Stomach (tissue), 9 donors: ENCODE measurements around the gene ENO2. TPM values are rescaled to one million over a fixed set of nuclear protein-coding genes. Genes with fewer than 3 reads are reported as not detected.
"Not testable (repeated sequence)": the region's sequence is repeated elsewhere in the genome, so short reads cannot be mapped to it uniquely, and the experiment has no call there.

Experiments
- DNase-seq, 2 donors: peaks; one replicate each; pipeline versions ENCODE4 v3.0.0 to v3.0.0-alpha.2; 2013 to 2019
- H3K27ac ChIP-seq, 5 donors: fragments of 200-600 bp in 4 of 5; sonication (generic) in 4 of 5; one replicate each; pipeline ENCODE4 v1.5.1; 2013 to 2019; ENCODE audit warnings: mild to moderate bottlenecking in 1 of 5, moderate library complexity in 1 of 5
- H3K27me3 ChIP-seq, 3 donors: fragments of 200-600 bp; sonication (generic); one replicate each; pipeline ENCODE4 v1.5.1; 2017 to 2019; ENCODE audit warnings: mixed run types in 1 of 3
- H3K36me3 ChIP-seq, 4 donors: fragments of 200-600 bp; sonication (generic); 1 replicate in 3 of 4; 2 replicates in 1 of 4; pipeline ENCODE4 v1.5.1; 2016 to 2019
- H3K4me1 ChIP-seq, 4 donors: fragments of 200-600 bp; sonication (generic); one replicate each; pipeline ENCODE4 v1.5.1; 2016 to 2019
- H3K4me3 ChIP-seq, 4 donors: fragments of 200-600 bp; sonication (generic) in 3 of 4; one replicate each; pipeline ENCODE4 v1.5.1; 2016 to 2019; ENCODE audit warnings: mild to moderate bottlenecking in 1 of 4
- H3K9me3 ChIP-seq, 4 donors: fragments of 200-600 bp; sonication (generic); one replicate each; pipeline ENCODE4 v1.5.1; 2016 to 2019
- EP300 ChIP-seq: sonication (generic); formaldehyde crosslinking; IDR thresholded peaks from one replicate; pipeline ENCODE4 v1.6.1; 2017; ENCODE audit warnings: antibody characterized with exemption
- POLR2A ChIP-seq, 4 donors: fragments of 450-650 bp; IDR thresholded peaks; one replicate each; pipeline ENCODE4 v1.6.1; 2016; ENCODE audit warnings: antibody characterized with exemption in 4 of 4, control low read depth in 2 of 4, mild to moderate bottlenecking in 1 of 4, moderate library complexity in 1 of 4
- POLR2AphosphoS5 ChIP-seq, 3 donors: sonication (generic); formaldehyde crosslinking; IDR thresholded peaks; one replicate each; pipeline ENCODE4 v1.6.1; 2016; ENCODE audit warnings: antibody characterized with exemption in 3 of 3
- WGBS, 5 donors: extraction: QIAGEN DNeasy Blood & Tissue Kit in 3 of 5; methylation state at CpG; one replicate each; pipeline versions ENCODE4 v1.1.5 to v1.1.7; 2013 to 2018; 5-methylcytosine and 5-hydroxymethylcytosine counted together
- intact Hi-C: fragments of 100-400 bp; cut with DNase I; formaldehyde crosslinking; loops from one replicate; pipeline ENCODE4 v1.15.1; 2023; ENCODE audit warnings: low total_unique reads
- polyA plus RNA-seq, 3 donors: library from polyadenylated mRNA; stranded (reverse); fragments of 200-250 nt; gene quantifications; one replicate each; pipeline ENCODE4 v1.2.3, GENCODE V29; 2013
- total RNA-seq, 5 donors: library from RNA; depleted of rRNA; stranded (reverse); fragments of >200 nt; gene quantifications; one replicate each; pipeline versions ENCODE4 v1.1.0 to v1.2.3, GENCODE V29; 2014 to 2016
- TF ChIP-seq, protein P1 (sequence below), 7 experiments: fragments of 450-650 bp in 4 of 7; fragments of 200-600 bp in 3 of 7; sonication (generic) in 3 of 7; IDR thresholded peaks; one replicate each; pipeline ENCODE4 v1.5.1; 2016 to 2019; ENCODE audit warnings: antibody characterized with exemption in 7 of 7, control low read depth in 2 of 7, mild to moderate bottlenecking in 1 of 7
- donor health status: healthy with polysubstance abuse.
- donor health status: Bipolar disorder and iron deficiency.
- donor health status: healthy.

The ENO2 gene
- total and polyA plus RNA-seq, 8 donors, result 2.3 to 62.9 (median 9.7) TPM

DNA sequence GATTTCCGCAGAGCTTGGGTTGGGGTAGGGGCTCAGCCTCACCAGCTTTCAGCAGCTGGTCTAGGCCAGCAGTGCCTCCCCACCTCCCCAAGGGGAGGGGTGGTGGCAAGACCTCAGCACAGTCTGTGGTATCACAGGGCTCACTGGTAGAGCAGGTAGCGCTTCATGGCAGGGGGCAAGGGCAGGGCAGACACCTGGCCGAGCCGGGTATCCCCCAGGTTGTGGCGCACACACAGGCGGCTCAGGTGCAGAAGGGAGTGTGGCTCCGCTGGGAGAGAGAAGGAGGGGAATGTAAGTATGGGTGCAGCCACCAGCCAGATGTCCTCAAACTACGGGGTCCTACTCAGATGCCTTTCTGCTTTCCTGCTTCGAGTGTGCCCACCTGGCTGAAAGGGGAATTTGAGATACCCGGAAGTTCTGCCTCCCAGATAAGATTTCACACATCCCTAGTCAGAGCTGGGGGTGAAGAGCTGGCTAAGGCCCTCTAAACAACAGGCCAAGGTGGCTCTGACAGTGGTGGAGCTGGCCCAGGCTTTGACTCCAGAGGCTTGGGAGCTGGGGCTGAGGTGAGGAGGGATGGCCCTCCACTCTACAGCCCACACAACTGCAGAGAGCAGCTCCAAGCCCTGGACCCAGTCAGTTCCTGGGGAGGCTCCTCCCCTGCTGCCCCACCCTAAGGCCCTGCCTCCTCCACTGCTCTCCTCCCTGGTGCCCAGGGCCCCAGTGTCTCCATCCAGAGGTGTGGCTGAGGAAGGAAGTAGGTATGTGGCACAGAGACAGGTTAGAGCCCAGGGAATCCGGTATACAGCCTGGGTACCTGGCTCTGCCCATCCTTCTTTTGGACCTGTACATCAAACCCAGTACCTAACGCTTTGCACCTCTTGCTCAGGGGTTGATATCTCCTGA lies 43.1 kb upstream of the ENO2 start:
- Histone ChIP-seq H3K27ac (peak overlapping the region; percentile 31 to 98 (median 88)), H3K4me3 (peak overlapping the region; percentile 69 to 84 (median 77)), H3K36me3 (peaks cover 16 to 34% (median 28%) of the 10 kb centered on the region in 4 donors), H3K9me3 (no peaks in the 10 kb centered on the region), H3K27me3 (no peaks in the 10 kb centered on the region), H3K4me1 (peaks cover 37 to 73% (median 72%) of the 10 kb centered on the region in 4 donors)
- 52 to 66% (median 56%) methylated on average over 11 to 12 of the region's 12 CpGs for WGBS, 5 donors
- TF ChIP-seq POLR2AphosphoS5 (IDR thresholded peaks at IDR 0.05) (peak in 2 of 3 donors; percentile 24 to 64), POLR2A (IDR thresholded peaks at IDR 0.05) (no peak)
- peak; percentile 45 to 69 for DNase-seq
- intact Hi-C loops, result no loop called here

DNA sequence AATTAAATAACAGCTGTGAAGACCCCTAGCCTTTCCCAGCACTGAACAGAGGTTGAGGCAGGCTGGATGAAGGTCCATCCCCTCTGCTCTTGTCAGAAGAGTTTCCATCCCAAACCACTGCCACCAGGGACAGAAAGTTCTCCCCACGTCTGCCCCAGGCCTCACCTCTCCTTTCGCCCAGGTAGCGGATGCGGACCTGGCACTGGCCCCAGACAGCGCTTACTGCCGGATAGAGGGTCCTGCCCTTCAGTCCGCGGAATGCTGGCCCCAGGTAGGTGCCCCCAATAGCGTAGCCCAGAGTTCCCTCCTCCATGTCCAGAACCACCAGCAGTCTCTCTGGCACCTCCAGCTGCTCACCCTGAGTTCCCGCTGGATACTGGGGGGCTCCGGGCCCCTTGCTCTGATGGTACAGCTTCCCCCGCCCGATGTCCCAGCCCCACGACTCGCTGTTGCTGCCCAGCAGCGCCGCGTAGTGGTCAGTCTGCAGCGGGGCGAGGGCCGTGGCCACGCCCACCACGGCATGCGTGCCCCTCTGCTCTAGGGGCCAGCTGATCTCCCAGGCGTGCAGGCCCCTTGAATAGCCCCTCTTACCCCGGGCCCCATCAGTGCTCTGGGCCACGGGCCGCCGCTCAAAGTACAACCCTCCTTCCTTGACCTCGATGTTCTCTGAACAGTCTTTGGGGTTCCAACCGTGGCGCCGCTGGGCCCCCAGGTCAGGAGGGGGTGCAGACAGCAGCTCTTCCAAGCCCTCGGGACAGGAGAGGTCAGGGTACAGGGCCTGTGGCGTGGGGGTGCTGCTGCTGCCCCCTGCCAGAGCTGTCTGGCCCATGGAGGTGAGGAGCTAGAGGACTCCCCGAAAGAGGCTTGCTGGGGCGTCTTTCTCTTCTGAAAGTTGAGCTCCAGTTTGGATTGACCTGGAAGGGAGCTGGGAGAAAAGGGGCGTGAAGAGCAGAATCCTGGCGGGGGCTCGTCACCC lies 42.0 kb upstream of the ENO2 start:
- no peaks in the 10 kb centered on the region for H3K27me3 ChIP-seq
- no peaks in the 10 kb centered on the region for H3K9me3 ChIP-seq
- intact Hi-C loops, result no loop called here
- peaks cover 16 to 34% (median 30%) of the 10 kb centered on the region in 4 donors for H3K36me3 ChIP-seq
- peaks cover 31 to 65% (median 63%) of the 10 kb centered on the region in 4 donors for H3K4me1 ChIP-seq
- peak overlapping the region; percentile 87 to 98 (median 88) for H3K27ac ChIP-seq
- 0 to 2% (median 0%) methylated on average over 25 to 40 of the region's 40 CpGs for WGBS, 5 donors
- TF ChIP-seq, protein P1, sequence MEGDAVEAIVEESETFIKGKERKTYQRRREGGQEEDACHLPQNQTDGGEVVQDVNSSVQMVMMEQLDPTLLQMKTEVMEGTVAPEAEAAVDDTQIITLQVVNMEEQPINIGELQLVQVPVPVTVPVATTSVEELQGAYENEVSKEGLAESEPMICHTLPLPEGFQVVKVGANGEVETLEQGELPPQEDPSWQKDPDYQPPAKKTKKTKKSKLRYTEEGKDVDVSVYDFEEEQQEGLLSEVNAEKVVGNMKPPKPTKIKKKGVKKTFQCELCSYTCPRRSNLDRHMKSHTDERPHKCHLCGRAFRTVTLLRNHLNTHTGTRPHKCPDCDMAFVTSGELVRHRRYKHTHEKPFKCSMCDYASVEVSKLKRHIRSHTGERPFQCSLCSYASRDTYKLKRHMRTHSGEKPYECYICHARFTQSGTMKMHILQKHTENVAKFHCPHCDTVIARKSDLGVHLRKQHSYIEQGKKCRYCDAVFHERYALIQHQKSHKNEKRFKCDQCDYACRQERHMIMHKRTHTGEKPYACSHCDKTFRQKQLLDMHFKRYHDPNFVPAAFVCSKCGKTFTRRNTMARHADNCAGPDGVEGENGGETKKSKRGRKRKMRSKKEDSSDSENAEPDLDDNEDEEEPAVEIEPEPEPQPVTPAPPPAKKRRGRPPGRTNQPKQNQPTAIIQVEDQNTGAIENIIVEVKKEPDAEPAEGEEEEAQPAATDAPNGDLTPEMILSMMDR (IDR thresholded peaks at IDR 0.05), result peak in 5 of 7 experiments; percentile 75 to 96 (median 89)
- TF ChIP-seq POLR2AphosphoS5 (IDR thresholded peaks at IDR 0.05) (peak in 2 of 3 donors; percentile 63 to 82), POLR2A (IDR thresholded peaks at IDR 0.05) (no peak)
- DNase-seq, result peak; percentile 88 to 95
- peak overlapping the region; percentile 69 to 84 (median 77) for H3K4me3 ChIP-seq

GRCh38 chr12:6873094-6874014 lies 41.0 kb upstream of the ENO2 start, which contains the start of gene SPSB2:
Gene SPSB2 (minus strand): TSS chr12:6873303. CDS start chr12:6872901, 402 bp downstream.
- peaks cover 16 to 34% (median 30%) of the 10 kb centered on the region in 4 donors for H3K36me3 ChIP-seq
- intact Hi-C loops, result no loop called here
- H3K4me1 ChIP-seq, result peaks cover 30 to 60% (median 56%) of the 10 kb centered on the region in 4 donors
- peak within 1 kb of the TSS; percentile 87 to 98 (median 88) for H3K27ac ChIP-seq
- no peaks in the 10 kb centered on the region for H3K9me3 ChIP-seq
- TF ChIP-seq POLR2A (IDR thresholded peaks at IDR 0.05) (no peak), EP300 (no peak), POLR2AphosphoS5 (IDR thresholded peaks at IDR 0.05) (peak; percentile 35 to 89 (median 71))
- TF ChIP-seq, protein P1 (IDR thresholded peaks at IDR 0.05), result no peak
- peak; percentile 99 for DNase-seq
- 0 to 2% (median 1%) methylated on average over 30 to 65 of the region's 66 CpGs for WGBS, 5 donors
- no peaks in the 10 kb centered on the region for H3K27me3 ChIP-seq
- H3K4me3 ChIP-seq, result peak within 1 kb of the TSS; percentile 69 to 84 (median 77)

DNA sequence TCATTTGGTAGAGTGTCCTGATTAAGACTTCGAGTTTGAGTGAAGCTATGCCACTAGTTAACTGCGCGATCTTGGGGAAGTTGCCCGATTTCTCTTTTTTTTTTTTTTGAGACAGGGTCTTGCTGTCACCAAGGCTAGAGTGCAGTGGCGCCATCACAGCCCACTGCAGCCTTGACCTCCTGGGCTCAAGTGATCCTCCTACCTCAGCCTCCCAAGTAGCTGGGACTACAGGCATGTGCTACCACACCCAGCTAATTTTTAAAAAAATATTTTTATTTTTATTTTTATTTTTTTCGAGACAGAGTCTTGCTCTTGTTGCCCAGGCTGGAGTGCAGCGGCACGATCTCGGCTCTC lies 40.4 kb upstream of the ENO2 start:
- Histone ChIP-seq H3K4me3 (peak overlapping the region; percentile 69 to 84 (median 77)), H3K36me3 (peaks cover 16 to 33% (median 30%) of the 10 kb centered on the region in 4 donors), H3K4me1 (peaks cover 23 to 54% (median 49%) of the 10 kb centered on the region in 4 donors), H3K27ac (peak overlapping the region; percentile 87 to 98 (median 88))
- DNase-seq, H3K27me3 ChIP-seq, intact Hi-C loops, H3K9me3 ChIP-seq: not testable (repeated sequence)
- WGBS, 5 donors, result 41 to 55% (median 51%) methylated on average over 9 of the region's 9 CpGs

DNA sequence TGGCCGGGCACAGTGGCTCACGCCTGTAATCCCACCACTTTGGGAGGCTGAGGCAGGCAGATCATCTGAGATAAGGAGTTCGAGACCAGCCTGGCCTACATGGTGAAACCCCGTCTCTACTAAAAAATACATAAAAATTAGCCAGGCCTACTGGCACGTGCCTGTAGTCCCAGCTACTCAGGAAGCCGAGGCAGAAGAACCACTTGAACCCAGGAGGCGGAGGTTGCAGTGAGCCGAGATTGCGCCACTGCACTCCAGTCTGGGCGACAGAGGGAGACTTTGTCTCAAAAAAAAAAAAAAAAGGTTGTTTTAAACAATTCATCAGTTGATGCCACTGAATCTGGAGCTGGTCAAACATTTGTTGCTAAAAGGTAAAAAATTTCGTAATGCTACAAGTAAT lies 34.6 kb upstream of the ENO2 start:
- DNase-seq, intact Hi-C loops, H3K4me3 ChIP-seq, H3K9me3 ChIP-seq, H3K27me3 ChIP-seq: not testable (repeated sequence)
- Histone ChIP-seq H3K27ac (peak overlapping the region in 4 of 5 donors; percentile 38 to 72 (median 48)), H3K36me3 (peaks cover 3 to 31% (median 27%) of the 10 kb centered on the region in 4 donors), H3K4me1 (peaks cover 0 to 18% (median 4%) of the 10 kb centered on the region in 4 donors)
- 81 to 94% (median 88%) methylated on average over 11 of the region's 11 CpGs for WGBS, 5 donors
